H7 (cell line): Measurements from ENCODE around the gene FAM53A. TPM values are rescaled to one million over a fixed set of nuclear protein-coding genes. Genes with fewer than 3 reads are reported as not detected.
"Not testable (repeated sequence)": the region's sequence is repeated elsewhere in the genome, so short reads cannot be mapped to it uniquely, and the experiment has no call there.

Source experiments
- DNase-seq: peaks from one replicate; pipeline ENCODE4 v3.0.0; 2012
- H3K27me3 ChIP-seq: 2 replicates; pipeline ENCODE4 v1.6.0; 2011; ENCODE audit warnings: mild to moderate bottlenecking, low read length; ENCODE audit not compliant: control insufficient read depth, insufficient read depth
- H3K36me3 ChIP-seq: replicated peaks from 2 replicates; pipeline ENCODE4 v1.5.1; 2011; ENCODE audit warnings: low read length; ENCODE audit not compliant: control insufficient read depth, insufficient read depth
- H3K4me3 ChIP-seq: 2 replicates; pipeline ENCODE4 v1.5.1; 2011; ENCODE audit warnings: low read depth, mild to moderate bottlenecking, control low read depth, low read length, moderate library complexity; ENCODE audit not compliant: insufficient read depth
- total RNA-seq: library from RNA; depleted of rRNA; stranded (reverse); fragments of >200 nt; shearing (Covaris generic); gene quantifications from 2 replicates; pipeline ENCODE4 v1.2.3, GENCODE V29; 2014

The FAM53A gene
- total RNA-seq, 1 experiment from 2014 or later: 7.4 TPM

- no peak for DNase-seq
- H3K4me3 ChIP-seq: no peak overlapping the region
- no peaks in the 10 kb centered on the region for H3K27me3 ChIP-seq
- H3K36me3 ChIP-seq: no peaks in the 10 kb centered on the region
These were observed 32.5 kb downstream of the FAM53A start for GRCh38 chr4:1651609-1652008.

- H3K36me3 ChIP-seq: no peaks in the 10 kb centered on the region
- H3K27me3 ChIP-seq: no peaks in the 10 kb centered on the region
- no peak overlapping the region for H3K4me3 ChIP-seq
- no peak for DNase-seq
These were observed 35.2 kb downstream of the FAM53A start for GRCh38 chr4:1648962-1649361.

- no peaks in the 10 kb centered on the region for H3K36me3 ChIP-seq
- H3K27me3 ChIP-seq: no peaks in the 10 kb centered on the region
- H3K4me3 ChIP-seq: no peak overlapping the region
- no peak for DNase-seq
These were observed 36.7 kb downstream of the FAM53A start for GRCh38 chr4:1647432-1647831.

- H3K27me3 ChIP-seq: no peaks in the 10 kb centered on the region
- H3K36me3 ChIP-seq: no peaks in the 10 kb centered on the region
- no peak for DNase-seq
- no peak overlapping the region for H3K4me3 ChIP-seq
These were observed 37.4 kb downstream of the FAM53A start for GRCh38 chr4:1646690-1647089.

- Histone ChIP-seq H3K27me3 (no peaks in the 10 kb centered on the region), H3K36me3 (no peaks in the 10 kb centered on the region), H3K4me3 (no peak overlapping the region)
- DNase-seq: peak; percentile 90
These were observed 39.0 kb downstream of the FAM53A start for GRCh38 chr4:1644891-1645657.

- Histone ChIP-seq H3K4me3 (no peak overlapping the region), H3K36me3 (no peaks in the 10 kb centered on the region), H3K27me3 (no peaks in the 10 kb centered on the region)
- peak; percentile 46 for DNase-seq
These were observed 40.0 kb downstream of the FAM53A start for GRCh38 chr4:1643971-1644735.

- H3K4me3 ChIP-seq: no peak overlapping the region
These were observed 41.7 kb downstream of the FAM53A start for GRCh38 chr4:1642196-1642951.

GRCh38 chr4:1641671-1642070 lies 42.4 kb downstream of the FAM53A start:
- Histone ChIP-seq H3K27me3 (no peaks in the 10 kb centered on the region), H3K4me3 (no peak overlapping the region), H3K36me3 (no peaks in the 10 kb centered on the region)
- no peak for DNase-seq

More at GRCh38 chr4:1642196-1642951, 41.7 kb downstream of the FAM53A start:
- no peaks in the 10 kb centered on the region for H3K27me3 ChIP-seq
- no peaks in the 10 kb centered on the region for H3K36me3 ChIP-seq
- no peak for DNase-seq

GRCh38 chr4:1640716-1641503 lies 43.2 kb downstream of the FAM53A start:
- not testable (repeated sequence) for H3K36me3 ChIP-seq, H3K4me3 ChIP-seq, H3K27me3 ChIP-seq, DNase-seq

- Histone ChIP-seq H3K27me3 (no peaks in the 10 kb centered on the region), H3K4me3 (no peak overlapping the region), H3K36me3 (no peaks in the 10 kb centered on the region)
- DNase-seq: no peak
These were observed 43.9 kb downstream of the FAM53A start for GRCh38 chr4:1640190-1640589.

- no peaks in the 10 kb centered on the region for H3K36me3 ChIP-seq
- DNase-seq: no peak
- H3K4me3 ChIP-seq: no peak overlapping the region
- no peaks in the 10 kb centered on the region for H3K27me3 ChIP-seq
These were observed 44.7 kb downstream of the FAM53A start for GRCh38 chr4:1639299-1639868.

- Histone ChIP-seq H3K36me3 (no peaks in the 10 kb centered on the region), H3K27me3 (no peaks in the 10 kb centered on the region), H3K4me3 (no peak overlapping the region)
- DNase-seq: no peak
These were observed 45.2 kb downstream of the FAM53A start for GRCh38 chr4:1638873-1639272.

- no peaks in the 10 kb centered on the region for H3K36me3 ChIP-seq
- no peaks in the 10 kb centered on the region for H3K27me3 ChIP-seq
- DNase-seq: no peak
- H3K4me3 ChIP-seq: no peak overlapping the region
These were observed 45.9 kb downstream of the FAM53A start for GRCh38 chr4:1638272-1638598.
